BJ (cell line): ENCODE measurements around the gene KIAA0513. TPM values are rescaled to one million over a fixed set of nuclear protein-coding genes. Genes with fewer than 3 reads are reported as not detected.

Experiments used
- CTCF ChIA-PET: fragments of 350-600 bp; formaldehyde crosslinking; extraction: SDS; loops from one replicate; lab custom pipeline; 2021; ENCODE audit warnings: antibody characterized with exemption, inconsistent platforms; lab: Yijun Ruan, JAX
- POLR2A ChIA-PET: fragments of 300-600 bp; sonication (Branson Sonifier 250); formaldehyde crosslinking; extraction: SDS; loops from one replicate; lab custom pipeline; 2021; ENCODE audit warnings: antibody characterized with exemption; lab: Charles Lee
- DNase-seq: peaks from one replicate; pipeline ENCODE4 v3.0.0-alpha.2; 2011; ENCODE audit warnings: low read depth
- H3K27me3 ChIP-seq: 2 replicates; pipeline ENCODE4 v1.6.0; 2011; ENCODE audit warnings: low read length; ENCODE audit not compliant: control insufficient read depth, insufficient read depth
- H3K36me3 ChIP-seq: 2 replicates; pipeline ENCODE4 v1.5.1; 2011; ENCODE audit warnings: low read length; ENCODE audit not compliant: control insufficient read depth, insufficient read depth
- H3K4me3 ChIP-seq: 2 replicates; pipeline ENCODE4 v1.5.1; 2011; ENCODE audit warnings: low read depth, mild to moderate bottlenecking, control low read depth, low read length
- polyA plus RNA-seq: library from polyadenylated mRNA; depleted of rRNA; stranded (reverse); fragments of >200 nt; gene quantifications from 2 replicates; pipeline ENCODE4 v1.2.3, GENCODE V29; 2011
- TF ChIP-seq, protein P1 (sequence below): IDR thresholded peaks from 2 replicates; pipeline ENCODE4 v1.5.1; 2011; ENCODE audit warnings: low read depth, mild to moderate bottlenecking, control low read depth, inconsistent platforms, low read length, moderate library complexity; ENCODE audit not compliant: insufficient read depth

The KIAA0513 gene
- polyA plus RNA-seq, 1 experiment = 6.6 TPM

DNA sequence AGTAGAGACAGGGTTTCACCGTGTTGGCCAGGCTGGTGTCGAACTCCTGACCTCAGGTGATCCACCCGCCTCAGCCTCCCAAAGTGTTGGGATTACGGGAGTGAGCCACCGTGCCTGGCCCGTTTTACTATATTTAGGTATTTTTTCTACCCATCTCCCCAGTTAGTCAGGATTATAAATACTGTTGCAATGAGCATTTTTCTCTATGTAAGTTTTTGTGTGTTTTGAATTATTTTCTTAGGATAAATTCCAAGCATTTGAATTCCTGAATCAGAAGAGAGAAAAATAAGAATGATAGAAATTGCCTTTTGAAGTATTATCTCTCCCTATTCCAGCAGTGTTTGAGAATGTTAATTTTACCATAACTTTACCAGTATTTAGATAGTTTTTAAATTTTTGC lies 36.6 kb downstream of the KIAA0513 start:
- TF ChIP-seq, protein P1, sequence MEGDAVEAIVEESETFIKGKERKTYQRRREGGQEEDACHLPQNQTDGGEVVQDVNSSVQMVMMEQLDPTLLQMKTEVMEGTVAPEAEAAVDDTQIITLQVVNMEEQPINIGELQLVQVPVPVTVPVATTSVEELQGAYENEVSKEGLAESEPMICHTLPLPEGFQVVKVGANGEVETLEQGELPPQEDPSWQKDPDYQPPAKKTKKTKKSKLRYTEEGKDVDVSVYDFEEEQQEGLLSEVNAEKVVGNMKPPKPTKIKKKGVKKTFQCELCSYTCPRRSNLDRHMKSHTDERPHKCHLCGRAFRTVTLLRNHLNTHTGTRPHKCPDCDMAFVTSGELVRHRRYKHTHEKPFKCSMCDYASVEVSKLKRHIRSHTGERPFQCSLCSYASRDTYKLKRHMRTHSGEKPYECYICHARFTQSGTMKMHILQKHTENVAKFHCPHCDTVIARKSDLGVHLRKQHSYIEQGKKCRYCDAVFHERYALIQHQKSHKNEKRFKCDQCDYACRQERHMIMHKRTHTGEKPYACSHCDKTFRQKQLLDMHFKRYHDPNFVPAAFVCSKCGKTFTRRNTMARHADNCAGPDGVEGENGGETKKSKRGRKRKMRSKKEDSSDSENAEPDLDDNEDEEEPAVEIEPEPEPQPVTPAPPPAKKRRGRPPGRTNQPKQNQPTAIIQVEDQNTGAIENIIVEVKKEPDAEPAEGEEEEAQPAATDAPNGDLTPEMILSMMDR = no peak
- ChIA-PET POLR2A (no interaction called here), CTCF (no interaction called here)
- Histone ChIP-seq H3K27me3 (no peaks in the 10 kb centered on the region), H3K4me3 (no peak overlapping the region), H3K36me3 (no peaks in the 10 kb centered on the region; the same call in 1 of the 2 replicates)
- no peak for DNase-seq

- no peak for DNase-seq
- TF ChIP-seq, protein P1 = no peak
- ChIA-PET CTCF (interaction anchor here (1.2 kb wide), 1 partner anchor 9 kb away, joined by 7 read pairs; no protein-coding TSS in a partner anchor), POLR2A (interaction anchor here (0.6 kb wide), 1 partner anchor 11 kb away, joined by 25 read pairs; no protein-coding TSS in a partner anchor)
- no peaks in the 10 kb centered on the region; the same call in 1 of the 2 replicates for H3K36me3 ChIP-seq
- H3K4me3 ChIP-seq = no peak overlapping the region
- H3K27me3 ChIP-seq = no peaks in the 10 kb centered on the region
Observed at GRCh38 chr16:85065099-85065498, 37.5 kb downstream of the KIAA0513 start.

DNA sequence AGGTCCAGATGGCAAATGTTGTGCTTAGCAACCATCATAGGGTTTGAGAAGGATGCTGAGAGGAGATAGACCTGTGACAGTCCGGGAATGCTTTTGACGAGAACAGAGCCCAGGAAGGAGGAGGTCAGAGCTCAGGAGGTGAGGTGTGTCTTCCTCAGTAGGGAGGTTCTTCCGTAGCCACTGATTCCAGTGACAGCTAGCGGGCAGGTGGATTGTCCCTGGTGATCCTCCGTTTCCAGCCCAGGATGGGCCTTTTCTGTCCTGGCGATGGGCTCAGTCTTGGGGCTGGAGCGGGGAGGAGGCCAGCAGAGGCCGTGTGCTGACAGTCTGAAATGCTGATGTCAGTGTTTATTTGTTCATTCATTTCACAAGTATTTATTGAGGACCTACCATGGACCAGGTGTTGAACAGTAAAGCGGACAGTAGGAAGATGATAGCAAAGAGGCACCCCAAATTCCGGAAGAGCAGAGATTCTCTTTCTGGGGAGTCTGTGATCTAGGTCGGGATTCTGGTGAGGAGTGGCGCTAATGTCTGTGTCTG lies 38.8 kb downstream of the KIAA0513 start:
- CTCF ChIA-PET = interaction anchor here (2.2 kb wide), 1 partner anchor 10 kb away, joined by 6 read pairs; no protein-coding TSS in a partner anchor
- H3K36me3 ChIP-seq = no peaks in the 10 kb centered on the region; the same call in 1 of the 2 replicates
- H3K4me3 ChIP-seq = no peak overlapping the region
- H3K27me3 ChIP-seq = no peaks in the 10 kb centered on the region
- DNase-seq = no peak
- TF ChIP-seq, protein P1 = no peak
- POLR2A ChIA-PET = no interaction called here

DNA sequence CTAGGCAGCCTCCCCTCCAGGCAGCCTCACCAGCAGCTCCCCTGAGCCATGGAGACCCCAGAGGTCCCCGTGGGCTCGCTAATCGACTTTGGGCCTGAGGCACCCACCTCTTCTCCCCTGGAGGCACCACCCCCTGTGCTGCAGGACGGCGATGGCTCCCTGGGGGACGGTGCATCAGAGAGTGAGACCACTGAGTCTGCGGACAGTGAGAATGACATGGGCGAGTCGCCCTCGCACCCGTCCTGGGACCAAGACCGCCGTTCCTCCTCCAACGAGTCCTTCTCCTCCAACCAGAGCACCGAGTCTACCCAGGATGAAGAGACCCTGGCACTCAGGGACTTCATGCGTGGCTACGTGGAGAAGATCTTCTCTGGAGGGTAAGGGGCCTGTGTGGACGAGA lies 39.4 kb downstream of the KIAA0513 start:
- POLR2A ChIA-PET = no interaction called here
- Histone ChIP-seq H3K27me3 (no peaks in the 10 kb centered on the region), H3K36me3 (no peaks in the 10 kb centered on the region; the same call in 1 of the 2 replicates), H3K4me3 (no peak overlapping the region)
- CTCF ChIA-PET = interaction anchor here (2.2 kb wide), 1 partner anchor 11 kb away, joined by 6 read pairs; no protein-coding TSS in a partner anchor
- no peak for DNase-seq
- TF ChIP-seq, protein P1 = no peak

- CTCF ChIA-PET = interaction anchor here (2.2 kb wide), 1 partner anchor 11 kb away, joined by 6 read pairs; no protein-coding TSS in a partner anchor
- no peak for DNase-seq
- POLR2A ChIA-PET = no interaction called here
- Histone ChIP-seq H3K27me3 (no peaks in the 10 kb centered on the region), H3K4me3 (no peak overlapping the region), H3K36me3 (no peaks in the 10 kb centered on the region; the same call in 1 of the 2 replicates)
- TF ChIP-seq, protein P1 = no peak
Observed at GRCh38 chr16:85067426-85067825, 39.8 kb downstream of the KIAA0513 start.
